ENCODE measurements around the gene OTOP3. TPM values are rescaled to one million over a fixed set of nuclear protein-coding genes. Genes with fewer than 3 reads are reported as not detected.

The OTOP3 gene
- polyA plus RNA-seq, 1 experiment = not detected

DNA sequence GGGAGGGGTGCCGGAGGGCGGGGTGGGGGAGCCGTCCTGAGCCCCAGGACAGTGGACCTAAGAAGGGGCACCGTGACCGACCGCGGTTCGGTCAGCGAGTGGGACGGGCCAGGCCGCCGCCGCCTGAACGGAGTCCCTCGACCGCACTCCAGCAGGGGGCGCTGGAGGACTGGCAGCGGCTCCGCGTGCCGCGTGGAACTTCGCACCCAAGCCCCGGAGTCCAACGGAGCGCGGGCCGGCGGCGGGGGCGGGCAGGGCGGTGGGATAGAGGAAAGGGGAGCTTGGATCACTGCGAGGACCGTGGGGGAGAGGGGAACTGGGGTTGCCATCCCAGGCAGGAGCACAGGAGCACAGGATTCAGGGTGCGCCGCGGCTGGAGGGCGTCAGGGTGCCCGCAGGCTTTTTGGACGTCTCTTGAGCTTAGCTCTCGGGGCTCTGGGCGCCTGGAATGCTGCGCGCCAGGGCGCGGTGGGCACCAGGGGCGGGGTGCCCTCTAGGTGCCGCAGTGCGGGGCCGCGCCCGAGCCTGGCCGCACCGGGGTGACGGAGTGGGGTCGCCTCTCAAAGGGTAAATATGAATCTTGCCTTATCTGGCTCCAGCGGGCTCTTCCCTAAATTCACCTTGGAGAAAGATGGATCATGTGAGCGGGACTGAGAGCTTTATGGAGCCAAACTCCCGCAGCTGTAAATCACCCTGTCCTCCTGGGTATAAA lies 12.0 kb upstream of the OTOP3 start:
- POLR2A ChIA-PET = no interaction called here
- no peak overlapping the region; the same call in 1 of the 2 replicates for H3K4me3 ChIP-seq (ENCODE audit: low read depth, low read length)

GRCh38 chr17:74924250-74924948 lies 11.3 kb upstream of the OTOP3 start, which contains the start of gene OTOP2:
Gene OTOP2 (plus strand): TSS chr17:74924273. CDS start chr17:74924633, 360 bp downstream.
- no peak for DNase-seq (ENCODE audit: low read depth, low spot score)
- Histone ChIP-seq H3K27me3 (ENCODE audit: control insufficient read depth, insufficient read depth, low read length) (peaks cover 60% of the 10 kb centered on the region), H3K27ac (ENCODE audit: low read depth, low read length) (no peak within 1 kb of the TSS), H3K9me3 (ENCODE audit: control insufficient read depth, insufficient read depth, low read length) (no peaks in the 10 kb centered on the region; the same call in 1 of the 2 replicates), H3K4me3 (ENCODE audit: low read depth, low read length) (peak within 1 kb of the TSS; percentile 36; the same call in 1 of the 2 replicates)
- TF ChIP-seq, protein P1, sequence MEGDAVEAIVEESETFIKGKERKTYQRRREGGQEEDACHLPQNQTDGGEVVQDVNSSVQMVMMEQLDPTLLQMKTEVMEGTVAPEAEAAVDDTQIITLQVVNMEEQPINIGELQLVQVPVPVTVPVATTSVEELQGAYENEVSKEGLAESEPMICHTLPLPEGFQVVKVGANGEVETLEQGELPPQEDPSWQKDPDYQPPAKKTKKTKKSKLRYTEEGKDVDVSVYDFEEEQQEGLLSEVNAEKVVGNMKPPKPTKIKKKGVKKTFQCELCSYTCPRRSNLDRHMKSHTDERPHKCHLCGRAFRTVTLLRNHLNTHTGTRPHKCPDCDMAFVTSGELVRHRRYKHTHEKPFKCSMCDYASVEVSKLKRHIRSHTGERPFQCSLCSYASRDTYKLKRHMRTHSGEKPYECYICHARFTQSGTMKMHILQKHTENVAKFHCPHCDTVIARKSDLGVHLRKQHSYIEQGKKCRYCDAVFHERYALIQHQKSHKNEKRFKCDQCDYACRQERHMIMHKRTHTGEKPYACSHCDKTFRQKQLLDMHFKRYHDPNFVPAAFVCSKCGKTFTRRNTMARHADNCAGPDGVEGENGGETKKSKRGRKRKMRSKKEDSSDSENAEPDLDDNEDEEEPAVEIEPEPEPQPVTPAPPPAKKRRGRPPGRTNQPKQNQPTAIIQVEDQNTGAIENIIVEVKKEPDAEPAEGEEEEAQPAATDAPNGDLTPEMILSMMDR (IDR thresholded peaks at IDR 0.05; ENCODE audit: low read depth, low read length) = no peak
- ChIA-PET POLR2A (no interaction called here), CTCF (interaction anchor here (0.6 to 3.9 kb wide), 9 partner anchors 10 to 133 kb away, joined by 3 to 40 read pairs (median 3); no protein-coding TSS in a partner anchor)

More for the DNA sequence above, 12.0 kb upstream of the OTOP3 start:
- DNase-seq (ENCODE audit: low read depth, low spot score) = no peak
- peaks cover 67% of the 10 kb centered on the region for H3K27me3 ChIP-seq (ENCODE audit: control insufficient read depth, insufficient read depth, low read length)
- TF ChIP-seq, protein P1 (IDR thresholded peaks at IDR 0.05; ENCODE audit: low read depth, low read length) = peak; percentile 54
- no peaks in the 10 kb centered on the region; the same call in 1 of the 2 replicates for H3K9me3 ChIP-seq (ENCODE audit: control insufficient read depth, insufficient read depth, low read length)
- H3K27ac ChIP-seq (ENCODE audit: low read depth, low read length) = no peak overlapping the region
- CTCF ChIA-PET = interaction anchor here (0.6 to 3.9 kb wide), 10 partner anchors 9 to 133 kb away, joined by 3 to 40 read pairs (median 3); no protein-coding TSS in a partner anchor

- H3K9me3 ChIP-seq (ENCODE audit: control insufficient read depth, insufficient read depth, low read length) = no peaks in the 10 kb centered on the region; the same call in 1 of the 2 replicates
- ChIA-PET POLR2A (no interaction called here), CTCF (interaction anchor here (0.5 to 3.9 kb wide), 3 partner anchors 11 to 36 kb away, joined by 3 to 40 read pairs (median 4); no protein-coding TSS in a partner anchor)
- no peak overlapping the region for H3K27ac ChIP-seq (ENCODE audit: low read depth, low read length)
- no peak for DNase-seq (ENCODE audit: low read depth, low spot score)
- TF ChIP-seq, protein P1 (IDR thresholded peaks at IDR 0.05; ENCODE audit: low read depth, low read length) = no peak
- peaks cover 56% of the 10 kb centered on the region for H3K27me3 ChIP-seq (ENCODE audit: control insufficient read depth, insufficient read depth, low read length)
- H3K4me3 ChIP-seq (ENCODE audit: low read depth, low read length) = no peak overlapping the region
Measured at GRCh38 chr17:74925242-74925641, 10.5 kb upstream of the OTOP3 start.

GRCh38 chr17:74928786-74929185 lies 6.9 kb upstream of the OTOP3 start:
- TF ChIP-seq, protein P1 (IDR thresholded peaks at IDR 0.05; ENCODE audit: low read depth, low read length) = no peak
- ChIA-PET POLR2A (no interaction called here), CTCF (no interaction called here)
- Histone ChIP-seq H3K27me3 (ENCODE audit: control insufficient read depth, insufficient read depth, low read length) (peaks cover 44% of the 10 kb centered on the region), H3K9me3 (ENCODE audit: control insufficient read depth, insufficient read depth, low read length) (no peaks in the 10 kb centered on the region; the same call in 1 of the 2 replicates), H3K27ac (ENCODE audit: low read depth, low read length) (no peak overlapping the region), H3K4me3 (ENCODE audit: low read depth, low read length) (no peak overlapping the region)
- no peak for DNase-seq (ENCODE audit: low read depth, low spot score)
